ENCODE measurements around the gene GALNT12.

- TF ChIP-seq EP300 (IDR thresholded peaks at IDR 0.05) (no peak), CTCF (IDR thresholded peaks at IDR 0.05) (no peak)
These were observed 81.4 kb downstream of the GALNT12 start for GRCh38 chr9:98888801-98889421.
